Mesodermal cell (in vitro differentiated cells): ENCODE measurements around the gene PMP22.
A peak's percentile ranks its signal among the peaks of the same experiment; 100 is the strongest.
"Not testable (repeated sequence)": the region's sequence is repeated elsewhere in the genome, so short reads cannot be mapped to it uniquely, and the experiment has no call there.

Source experiments
- H3K27ac ChIP-seq: 2 replicates; pipeline ENCODE4 v1.7.0; 2013; ENCODE audit warnings: mild to moderate bottlenecking, low read depth, low read length, moderate library complexity; ENCODE audit not compliant: severe bottlenecking
- H3K36me3 ChIP-seq: 2 replicates; pipeline ENCODE4 v1.7.1; 2013; ENCODE audit warnings: mild to moderate bottlenecking, low read length, moderate library complexity; ENCODE audit not compliant: control insufficient read depth, insufficient read depth
- H3K4me1 ChIP-seq: one replicate; pipeline ENCODE4 v1.7.1; 2013; ENCODE audit warnings: mild to moderate bottlenecking, low read length; ENCODE audit not compliant: insufficient read depth, control insufficient read depth, poor library complexity, severe bottlenecking
- H3K4me3 ChIP-seq: 2 replicates; pipeline ENCODE4 v1.7.0; 2013; ENCODE audit warnings: low read length, control low read depth, mild to moderate bottlenecking; ENCODE audit not compliant: insufficient read depth, poor library complexity, severe bottlenecking; ENCODE audit errors: extremely low read depth
- H3K9me3 ChIP-seq: 2 replicates; pipeline ENCODE4 v1.7.1; 2013; ENCODE audit warnings: mild to moderate bottlenecking, low read length, moderate library complexity; ENCODE audit not compliant: control insufficient read depth
- WGBS, 2 experiments: methylation state at CpG; one replicate each; pipeline ENCODE4 v1.1.5; 2013; ENCODE audit warnings: missing lambda C conversion rate in 2 of 2; ENCODE audit not compliant: insufficient coverage in 2 of 2; 5-methylcytosine and 5-hydroxymethylcytosine counted together

Gene PMP22

GRCh38 chr17:15236281-15237105 is 28.6 kb downstream of the PMP22 start:
- peak overlapping the region; percentile 61 for H3K27ac ChIP-seq
- WGBS, 2 experiments: 87 to 91% methylated on average over 7 to 10 of the region's 10 CpGs

GRCh38 chr17:15233971-15234370 is 31.2 kb downstream of the PMP22 start:
- 97 to 99% methylated on average over 6 to 7 of the region's 7 CpGs for WGBS, 2 experiments
- Histone ChIP-seq H3K9me3 (no peaks in the 10 kb centered on the region), H3K36me3 (peaks cover 99% of the 10 kb centered on the region), H3K4me3 (no peak overlapping the region), H3K4me1 (peaks cover 22% of the 10 kb centered on the region), H3K27ac (no peak overlapping the region)

More at GRCh38 chr17:15236281-15237105, 28.6 kb downstream of the PMP22 start:
- Histone ChIP-seq H3K4me3 (no peak overlapping the region), H3K4me1 (peaks cover 36% of the 10 kb centered on the region), H3K9me3 (no peaks in the 10 kb centered on the region), H3K36me3 (peaks cover 95% of the 10 kb centered on the region)

- no peak overlapping the region for H3K27ac ChIP-seq
- WGBS, 2 experiments: 75 to 97% methylated on average over 3 to 4 of the region's 4 CpGs
- no peak overlapping the region for H3K4me3 ChIP-seq
- peaks cover 97% of the 10 kb centered on the region for H3K36me3 ChIP-seq
- peaks cover 22% of the 10 kb centered on the region for H3K4me1 ChIP-seq
- H3K9me3 ChIP-seq: no peaks in the 10 kb centered on the region
Measured at GRCh38 chr17:15233022-15233805, 31.9 kb downstream of the PMP22 start.

GRCh38 chr17:15232517-15232915 is 32.6 kb downstream of the PMP22 start:
- H3K4me3 ChIP-seq: no peak overlapping the region
- 83 to 100% methylated on average over 1 to 2 of the region's 3 CpGs for WGBS, 2 experiments
- H3K4me1 ChIP-seq: peaks cover 16% of the 10 kb centered on the region
- no peaks in the 10 kb centered on the region for H3K9me3 ChIP-seq
- no peak overlapping the region for H3K27ac ChIP-seq
- peaks cover 90% of the 10 kb centered on the region for H3K36me3 ChIP-seq

- Histone ChIP-seq H3K27ac (no peak overlapping the region), H3K4me1 (peaks cover 10% of the 10 kb centered on the region), H3K36me3 (peaks cover 85% of the 10 kb centered on the region), H3K4me3 (no peak overlapping the region), H3K9me3 (no peaks in the 10 kb centered on the region)
- WGBS, 2 experiments: 90 to 92% methylated on average over 6 to 7 of the region's 12 CpGs
Measured at GRCh38 chr17:15231851-15232516, 33.1 kb downstream of the PMP22 start.

GRCh38 chr17:15230866-15231265 is 34.3 kb downstream of the PMP22 start:
- WGBS, 2 experiments: 94 to 95% methylated on average over 17 of the region's 18 CpGs
- peaks cover 74% of the 10 kb centered on the region for H3K36me3 ChIP-seq
- no peak overlapping the region for H3K4me3 ChIP-seq
- no peak overlapping the region for H3K27ac ChIP-seq
- H3K4me1 ChIP-seq: peaks cover 8% of the 10 kb centered on the region
- no peaks in the 10 kb centered on the region for H3K9me3 ChIP-seq

- not testable (repeated sequence) for H3K27ac ChIP-seq, H3K4me1 ChIP-seq, H3K4me3 ChIP-seq, H3K36me3 ChIP-seq, H3K9me3 ChIP-seq
- 90% methylated on average over 1 of the region's 3 CpGs; no CpG with 5 or more reads in 1 of the 2 experiments for WGBS, 2 experiments
Measured at GRCh38 chr17:15221827-15222226, 43.3 kb downstream of the PMP22 start.

- no peaks in the 10 kb centered on the region for H3K4me1 ChIP-seq
- no peaks in the 10 kb centered on the region for H3K9me3 ChIP-seq
- H3K27ac ChIP-seq: no peak overlapping the region
- no peak overlapping the region for H3K4me3 ChIP-seq
- H3K36me3 ChIP-seq: no peaks in the 10 kb centered on the region
- WGBS, 2 experiments: 100% methylated on average over 1 to 2 of the region's 2 CpGs
Measured at GRCh38 chr17:15220785-15221184, 44.3 kb downstream of the PMP22 start.

GRCh38 chr17:15216481-15216880 is 48.6 kb downstream of the PMP22 start:
- WGBS, 2 experiments: no CpG with 5 or more reads among the region's 2 CpGs
- Histone ChIP-seq H3K4me3 (no peak overlapping the region), H3K36me3 (no peaks in the 10 kb centered on the region), H3K4me1 (no peaks in the 10 kb centered on the region), H3K27ac (no peak overlapping the region), H3K9me3 (no peaks in the 10 kb centered on the region)

- no peak overlapping the region for H3K27ac ChIP-seq
- no peaks in the 10 kb centered on the region for H3K36me3 ChIP-seq
- WGBS, 2 experiments: 78 to 100% methylated on average over 3 to 4 of the region's 5 CpGs
- no peaks in the 10 kb centered on the region for H3K4me1 ChIP-seq
- no peaks in the 10 kb centered on the region for H3K9me3 ChIP-seq
- no peak overlapping the region for H3K4me3 ChIP-seq
Measured at GRCh38 chr17:15213381-15214087, 51.6 kb downstream of the PMP22 start.
